MM.1S (cell line): ENCODE results near the gene BST1.

Experiments used
- DNase-seq: peaks from one replicate; pipeline ENCODE4 v3.0.0-alpha.2; 2015
- H2AFZ ChIP-seq: fragments of 300-600 bp; sonication (generic); 2 replicates; pipeline ENCODE4 v1.6.0; 2016; ENCODE audit warnings: antibody characterized with exemption, low read length
- H3F3A ChIP-seq: fragments of 300-600 bp; sonication (generic); 2 replicates; pipeline ENCODE4 v1.6.1; 2016; ENCODE audit warnings: mild to moderate bottlenecking, antibody characterized with exemption, low read length, moderate library complexity, mixed read lengths; ENCODE audit not compliant: insufficient read depth
- H3K27ac ChIP-seq: fragments of 300-600 bp; sonication (generic); 2 replicates; pipeline ENCODE4 v1.5.1; 2016; ENCODE audit warnings: mild to moderate bottlenecking, low read length
- H3K27me3 ChIP-seq: fragments of 300-600 bp; sonication (generic); replicated peaks from 2 replicates; pipeline ENCODE4 v1.6.0; 2016; ENCODE audit warnings: low read length; ENCODE audit not compliant: insufficient read depth
- H3K36me3 ChIP-seq: fragments of 300-600 bp; sonication (generic); replicated peaks from 2 replicates; pipeline ENCODE4 v1.6.1; 2016; ENCODE audit warnings: mild to moderate bottlenecking, low read length, mixed read lengths; ENCODE audit not compliant: insufficient read depth
- H3K4me1 ChIP-seq: fragments of 300-600 bp; sonication (generic); 2 replicates; pipeline ENCODE4 v1.6.1; 2016; ENCODE audit warnings: low read length, mixed read lengths
- H3K4me2 ChIP-seq: fragments of 300-600 bp; sonication (generic); 2 replicates; pipeline ENCODE4 v1.6.0; 2016; ENCODE audit warnings: low read depth, low read length
- H3K4me3 ChIP-seq: fragments of 300-600 bp; sonication (generic); 2 replicates; pipeline ENCODE4 v1.5.1; 2016; ENCODE audit warnings: low read length, mixed read lengths
- H3K79me2 ChIP-seq: fragments of 300-600 bp; sonication (generic); 2 replicates; pipeline ENCODE4 v1.6.1; 2016; ENCODE audit warnings: mixed run types, low read length, mixed read lengths
- H3K9ac ChIP-seq: fragments of 300-600 bp; sonication (generic); 2 replicates; pipeline ENCODE4 v1.6.1; 2016; ENCODE audit warnings: low read length, mixed read lengths
- H3K9me2 ChIP-seq: fragments of 300-600 bp; sonication (generic); replicated peaks from 2 replicates; pipeline ENCODE4 v1.6.1; 2016; ENCODE audit warnings: mild to moderate bottlenecking, low read length, mixed read lengths; ENCODE audit not compliant: insufficient read depth
- H3K9me3 ChIP-seq: fragments of 300-600 bp; sonication (generic); replicated peaks from 2 replicates; pipeline ENCODE4 v1.6.1; 2016; ENCODE audit warnings: mild to moderate bottlenecking, low read length, mixed read lengths; ENCODE audit not compliant: insufficient read depth
- H4K20me1 ChIP-seq: fragments of 300-600 bp; sonication (generic); 2 replicates; pipeline ENCODE4 v1.6.1; 2016; ENCODE audit warnings: mild to moderate bottlenecking, low read length, moderate library complexity, mixed read lengths; ENCODE audit not compliant: insufficient read depth
- CTCF ChIP-seq: fragments of 300-600 bp; sonication (generic); IDR thresholded peaks from 2 replicates; pipeline ENCODE4 v1.5.1; 2016; ENCODE audit warnings: antibody characterized with exemption, low read length, mixed read lengths
- EZH2 ChIP-seq: fragments of 300-600 bp; sonication (generic); optimal IDR thresholded peaks from 2 replicates; pipeline ENCODE3; 2017; ENCODE audit warnings: low read depth, mild to moderate bottlenecking, antibody characterized with exemption, low read length, mixed read lengths
- EZH2phosphoT487 ChIP-seq: fragments of 300-600 bp; sonication (generic); IDR thresholded peaks from 2 replicates; pipeline ENCODE4 v1.6.1; 2018; ENCODE audit warnings: antibody characterized with exemption, low read length

BST1 gene

GRCh38 chr4:15717657-15718416 is 15.0 kb downstream of the BST1 start:
- TF ChIP-seq CTCF (no peak), EZH2 (no peak), EZH2phosphoT487 (no peak)
- no peaks in the 10 kb centered on the region for H3K27me3 ChIP-seq
- no peaks in the 10 kb centered on the region for H3K36me3 ChIP-seq
- H3K79me2 ChIP-seq = no peaks in the 10 kb centered on the region
- no peaks in the 10 kb centered on the region for H3F3A ChIP-seq
- H3K4me3 ChIP-seq = no peak overlapping the region
- H3K9me3 ChIP-seq = no peaks in the 10 kb centered on the region
- no peak overlapping the region for H3K9ac ChIP-seq
- no peak overlapping the region for H3K4me2 ChIP-seq
- no peaks in the 10 kb centered on the region for H3K4me1 ChIP-seq
- DNase-seq = no peak
- no peaks in the 10 kb centered on the region for H3K9me2 ChIP-seq
- H2AFZ ChIP-seq = no peak overlapping the region
- H4K20me1 ChIP-seq = no peaks in the 10 kb centered on the region
- no peak overlapping the region for H3K27ac ChIP-seq

GRCh38 chr4:15718465-15718864 is 15.6 kb downstream of the BST1 start:
- DNase-seq = no peak
- Histone ChIP-seq H3K9ac (no peak overlapping the region), H3K79me2 (no peaks in the 10 kb centered on the region), H3K9me2 (no peaks in the 10 kb centered on the region), H3K4me3 (no peak overlapping the region), H3K27me3 (no peaks in the 10 kb centered on the region), H3K4me2 (no peak overlapping the region), H3K9me3 (no peaks in the 10 kb centered on the region), H3F3A (no peaks in the 10 kb centered on the region), H3K36me3 (no peaks in the 10 kb centered on the region), H2AFZ (no peak overlapping the region), H4K20me1 (no peaks in the 10 kb centered on the region), H3K4me1 (no peaks in the 10 kb centered on the region), H3K27ac (no peak overlapping the region)
- TF ChIP-seq EZH2 = no peak
- no peak for TF ChIP-seq EZH2phosphoT487
- TF ChIP-seq CTCF = no peak

GRCh38 chr4:15718959-15719358 is 16.1 kb downstream of the BST1 start:
- no peaks in the 10 kb centered on the region for H3K27me3 ChIP-seq
- no peak overlapping the region for H3K9ac ChIP-seq
- TF ChIP-seq EZH2phosphoT487 = no peak
- TF ChIP-seq EZH2 = no peak
- TF ChIP-seq CTCF = no peak
- H2AFZ ChIP-seq = no peak overlapping the region
- no peak overlapping the region for H3K4me3 ChIP-seq
- no peaks in the 10 kb centered on the region for H3K79me2 ChIP-seq
- no peaks in the 10 kb centered on the region for H3K4me1 ChIP-seq
- H4K20me1 ChIP-seq = no peaks in the 10 kb centered on the region
- H3K4me2 ChIP-seq = no peak overlapping the region
- no peaks in the 10 kb centered on the region for H3K36me3 ChIP-seq
- no peaks in the 10 kb centered on the region for H3K9me2 ChIP-seq
- no peak overlapping the region for H3K27ac ChIP-seq
- no peaks in the 10 kb centered on the region for H3F3A ChIP-seq
- no peaks in the 10 kb centered on the region for H3K9me3 ChIP-seq
- no peak for DNase-seq
